HG03439 (cell line): Measurements from ENCODE around the gene TRABD2B.

Source experiments
- ATAC-seq: cut with Tn5 transposase; IDR thresholded peaks from one replicate; pipeline ENCODE4 v1.9.1; 2021; ENCODE audit warnings: mild to moderate bottlenecking, moderate library complexity; ENCODE audit not compliant: unreplicated experiment

TRABD2B gene

DNA sequence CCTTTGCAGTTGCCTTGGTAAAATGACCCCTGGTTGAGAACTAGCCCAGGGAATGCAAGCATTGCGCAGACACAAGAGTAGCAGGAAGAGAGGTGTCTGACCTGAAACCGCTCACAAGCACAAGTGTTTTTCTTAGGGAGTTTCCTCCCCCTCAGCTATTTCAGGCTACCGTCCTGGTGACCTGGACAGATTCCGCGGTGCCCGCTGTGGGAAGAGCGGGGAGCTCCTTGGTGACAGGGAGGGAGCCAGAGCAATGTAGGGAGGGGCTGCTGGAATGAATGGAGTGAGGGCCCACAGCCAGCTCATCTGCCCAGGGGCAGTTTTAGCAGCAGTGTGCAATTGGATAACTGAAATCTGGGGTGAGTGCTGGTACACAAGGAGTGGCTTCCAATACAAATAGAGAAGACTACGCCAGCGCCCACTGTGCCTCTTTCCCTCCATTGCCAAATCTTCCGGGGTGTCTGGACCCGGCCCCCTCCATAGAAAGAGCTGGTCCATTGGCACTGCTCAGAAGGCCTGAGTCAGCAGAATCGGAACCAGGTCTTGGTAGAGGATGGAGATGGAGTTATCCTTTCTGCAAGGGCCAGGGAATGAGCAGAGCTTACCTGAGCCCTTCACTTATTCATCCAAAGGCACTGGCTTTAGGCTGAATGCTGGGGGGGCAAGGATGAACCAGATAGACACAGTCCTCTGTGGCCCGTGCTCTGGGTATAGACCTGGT lies 82.8 kb downstream of the TRABD2B start:
- no peak for ATAC-seq

DNA sequence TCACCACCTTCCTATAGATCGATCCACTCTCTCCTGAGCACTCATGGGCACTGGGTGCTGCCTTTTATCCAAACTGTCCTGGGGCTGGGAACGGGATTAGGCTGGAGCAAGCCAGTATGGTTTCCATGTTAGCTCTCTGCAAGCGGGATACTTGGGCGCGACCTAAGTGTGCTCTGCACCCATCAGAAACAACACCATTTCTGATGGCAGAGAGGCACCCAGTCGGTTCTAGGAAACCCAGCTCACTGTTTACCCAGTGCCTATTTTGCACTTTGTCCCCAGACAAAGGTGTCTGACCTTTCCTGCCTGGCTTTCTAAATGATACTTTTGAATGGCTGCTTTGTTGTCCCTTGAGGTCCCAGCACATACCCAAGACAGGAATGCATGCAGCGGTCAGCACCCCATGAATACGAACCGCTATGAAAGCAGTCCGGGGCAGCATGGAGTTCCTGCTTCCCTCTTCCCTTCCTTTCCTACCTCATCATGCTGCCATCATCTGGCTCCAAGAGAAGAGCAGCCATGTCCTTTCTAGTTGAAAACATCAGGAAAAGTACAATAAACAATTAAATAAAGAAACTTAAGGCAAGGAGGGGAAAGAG lies 83.9 kb downstream of the TRABD2B start:
- no peak for ATAC-seq

- no peak for ATAC-seq
These were observed 84.4 kb downstream of the TRABD2B start for GRCh38 chr1:47912756-47913155.

DNA sequence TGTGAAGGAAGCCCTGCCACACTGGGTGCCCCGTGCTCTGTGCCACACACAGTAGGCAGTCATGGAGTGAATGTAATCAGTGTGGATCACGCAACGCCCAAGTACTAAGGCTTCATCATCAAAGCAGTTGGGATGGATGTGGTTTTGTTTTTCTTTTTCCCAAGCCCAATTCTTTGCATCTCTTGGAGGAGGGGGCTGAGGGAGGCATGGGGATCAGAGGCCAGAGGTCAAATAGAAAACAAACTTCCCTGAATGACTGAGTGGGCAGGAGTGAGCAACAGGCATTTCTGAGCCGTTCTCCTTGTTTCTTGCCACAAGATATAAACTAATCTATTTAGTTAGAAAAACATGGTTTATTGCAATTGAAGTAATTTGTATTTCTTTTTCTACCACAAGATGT lies 85.3 kb downstream of the TRABD2B start:
- ATAC-seq = no peak

DNA sequence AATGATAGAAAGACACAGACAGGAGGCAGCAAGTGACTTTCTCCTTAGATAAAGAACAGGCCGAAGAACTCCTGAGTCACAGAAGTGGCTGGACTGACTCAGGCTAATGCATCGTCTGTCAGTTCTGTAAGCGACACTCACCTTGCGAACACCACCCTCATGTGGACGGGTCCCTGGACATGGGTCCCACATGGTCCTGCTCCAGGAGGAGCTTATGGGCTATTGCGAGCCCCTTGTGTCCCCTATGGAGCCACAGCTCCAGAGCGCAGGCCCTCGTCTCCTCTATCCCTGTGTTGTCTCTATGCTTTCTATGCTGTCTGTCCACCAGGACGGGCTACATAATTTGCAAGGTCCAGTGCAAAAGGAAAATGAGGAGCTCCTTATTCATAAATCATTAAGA lies 85.8 kb downstream of the TRABD2B start:
- ATAC-seq = no peak

DNA sequence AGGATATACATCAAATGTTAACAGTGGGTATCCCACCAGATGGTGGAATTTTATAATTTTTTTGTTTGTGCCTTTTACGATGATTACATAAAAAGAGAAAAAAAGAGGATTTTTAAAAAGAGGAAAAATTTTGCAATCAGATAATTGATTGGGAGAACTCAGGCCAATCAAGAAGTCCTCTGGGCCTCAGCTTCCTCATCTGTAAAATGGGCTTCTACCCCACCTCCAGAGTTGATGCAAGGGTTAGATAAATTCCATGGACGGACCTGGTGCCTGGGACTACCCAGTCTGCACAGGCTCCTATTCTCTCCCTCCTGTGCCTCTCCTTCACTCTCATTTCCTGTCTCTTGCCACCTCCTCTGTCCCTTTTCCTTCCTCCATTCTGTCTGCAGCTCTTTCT lies 88.9 kb downstream of the TRABD2B start:
- ATAC-seq = no peak

DNA sequence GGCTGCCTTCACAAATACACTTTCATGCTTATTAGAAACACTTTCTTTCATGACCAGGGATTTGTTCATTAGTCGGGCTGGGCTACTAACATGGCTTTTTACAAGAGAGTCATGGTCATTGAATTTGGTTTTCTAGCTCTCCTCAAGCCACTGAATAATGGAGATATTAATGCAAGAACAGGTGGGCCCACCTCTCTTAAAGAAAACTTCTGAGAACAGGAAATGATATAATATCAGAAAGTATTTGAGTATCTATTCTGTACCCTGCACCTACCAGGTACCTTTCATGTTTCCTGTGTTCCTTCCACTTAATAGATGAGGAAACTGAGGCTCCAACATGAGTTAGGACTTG lies 90.0 kb downstream of the TRABD2B start:
- ATAC-seq = no peak

DNA sequence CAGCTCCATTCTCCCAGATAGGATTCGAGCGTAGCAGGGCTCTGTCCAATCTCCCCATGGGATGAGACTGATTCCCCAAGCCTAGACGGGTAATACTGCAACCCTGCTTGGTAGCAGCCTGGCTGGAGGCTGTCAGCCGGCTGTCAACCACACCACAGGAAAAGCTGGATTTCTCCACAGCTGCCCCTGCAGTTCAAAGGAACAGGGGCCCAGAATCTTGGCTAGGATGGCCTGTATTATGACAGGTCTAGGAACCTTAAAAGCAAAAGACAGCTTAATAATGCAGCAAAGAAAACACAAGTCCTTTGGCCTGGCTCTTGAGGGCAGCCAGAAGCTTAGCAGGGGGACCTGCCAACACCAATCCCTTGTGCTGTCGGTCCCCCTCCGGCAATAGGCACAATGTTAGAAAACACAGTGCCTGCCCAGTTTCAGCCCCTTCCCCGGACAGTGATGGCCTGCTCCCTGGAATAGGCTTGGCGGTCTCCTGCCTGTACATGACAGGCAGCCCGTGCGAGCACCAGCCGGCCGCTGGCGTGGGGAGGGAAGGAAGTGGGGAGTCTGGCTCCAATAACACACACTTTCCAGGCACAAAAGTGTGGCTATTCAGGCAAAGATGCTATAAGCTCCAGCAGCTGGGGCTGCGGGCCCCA lies 90.5 kb downstream of the TRABD2B start:
- no peak for ATAC-seq

GRCh38 chr1:47906009-47906432 lies 91.2 kb downstream of the TRABD2B start:
- ATAC-seq = no peak

DNA sequence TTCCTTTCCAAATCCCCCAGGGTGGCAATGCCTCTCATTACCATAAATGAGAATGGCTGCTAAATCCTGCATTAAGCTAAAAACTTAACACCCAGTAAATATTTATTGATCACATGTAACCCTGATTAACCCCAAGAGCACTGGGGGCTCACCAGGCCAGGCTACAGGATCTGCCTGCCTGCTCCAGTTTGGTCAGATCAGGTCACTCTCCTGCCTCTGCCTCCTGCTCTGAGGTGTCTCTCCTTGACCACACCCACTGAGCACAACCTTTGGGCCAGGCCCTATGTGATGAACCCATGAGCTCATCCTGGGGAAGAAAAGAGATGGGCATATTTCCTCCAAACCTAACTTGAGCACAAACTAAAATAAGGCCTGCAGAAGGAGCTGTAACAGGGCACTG lies 93.5 kb downstream of the TRABD2B start:
- ATAC-seq = no peak

GRCh38 chr1:47901001-47901575 lies 96.1 kb downstream of the TRABD2B start:
- no peak for ATAC-seq

DNA sequence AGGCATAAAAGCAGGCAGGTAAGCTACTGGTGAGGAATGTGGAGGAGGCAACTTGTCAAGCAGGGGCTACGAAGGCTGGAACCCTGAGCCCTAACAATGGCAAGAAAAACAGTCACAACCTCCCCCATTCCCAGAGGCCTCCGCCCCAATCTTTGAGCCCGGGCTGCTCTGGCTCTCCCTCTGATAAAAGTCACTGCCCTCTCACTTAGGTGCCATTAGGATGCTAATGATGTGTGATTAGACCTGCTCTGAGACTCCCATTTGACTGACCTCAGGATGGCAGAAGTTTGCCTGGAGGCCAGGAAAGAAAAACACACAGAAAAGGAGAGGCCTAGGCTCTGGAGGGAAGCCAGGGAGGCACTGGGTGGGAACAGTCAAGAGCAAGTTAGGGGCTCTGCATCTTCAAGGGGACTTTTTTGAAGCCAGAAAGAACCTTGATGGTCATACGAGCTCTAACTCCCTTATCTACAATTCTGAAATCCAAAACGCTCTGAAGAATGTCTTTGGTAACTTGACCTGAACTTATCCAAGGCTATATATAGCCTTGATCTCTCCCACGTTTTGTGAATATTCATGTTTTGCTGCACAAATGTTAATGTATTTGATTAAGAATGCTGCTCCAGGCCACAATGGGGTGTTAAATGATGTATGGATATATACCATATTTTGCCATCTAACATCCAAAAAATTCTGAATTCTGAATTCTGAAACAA lies 98.9 kb downstream of the TRABD2B start:
- ATAC-seq = no peak

GRCh38 chr1:47895279-47896125 lies 101.7 kb downstream of the TRABD2B start:
- no peak for ATAC-seq

DNA sequence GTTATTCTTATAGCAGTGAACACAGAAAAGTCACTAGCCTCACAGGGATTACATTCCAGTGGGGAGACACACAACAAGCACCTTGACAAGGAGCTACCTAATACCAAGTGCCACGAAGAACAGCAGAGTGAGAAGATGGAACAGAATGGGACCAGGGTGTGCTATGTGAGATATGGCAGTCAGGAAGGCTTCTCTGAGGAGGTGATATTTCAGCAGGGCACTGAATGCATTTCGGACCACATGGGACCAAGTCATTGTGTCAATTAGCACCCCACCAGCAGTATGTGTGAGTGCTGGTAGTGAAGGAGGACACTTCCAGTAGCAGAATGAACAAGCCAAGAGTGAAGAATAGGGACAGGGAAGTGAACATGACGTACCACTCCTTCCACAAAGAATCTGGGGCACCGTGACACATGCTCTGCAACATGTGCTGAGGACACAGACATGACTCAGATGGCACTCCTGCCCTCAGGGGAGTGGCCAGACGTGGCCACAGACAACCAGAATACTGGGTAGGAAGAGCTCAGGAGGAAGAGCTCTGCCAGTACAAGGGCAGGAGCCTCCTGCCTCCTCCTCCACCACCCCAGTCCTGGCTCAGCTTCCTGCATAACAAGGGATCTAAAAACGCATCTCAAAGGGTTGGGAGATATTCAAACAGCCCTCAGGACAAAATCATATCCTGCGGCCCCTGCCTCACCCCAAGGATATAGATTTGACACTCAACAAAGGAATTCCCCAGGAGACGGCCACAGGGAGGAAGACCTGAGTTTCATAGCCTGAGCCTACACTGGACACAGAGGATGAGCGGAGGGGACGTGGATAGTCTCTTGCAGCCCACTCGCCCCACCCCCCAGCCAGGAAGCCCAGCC lies 102.5 kb downstream of the TRABD2B start:
- ATAC-seq = no peak

DNA sequence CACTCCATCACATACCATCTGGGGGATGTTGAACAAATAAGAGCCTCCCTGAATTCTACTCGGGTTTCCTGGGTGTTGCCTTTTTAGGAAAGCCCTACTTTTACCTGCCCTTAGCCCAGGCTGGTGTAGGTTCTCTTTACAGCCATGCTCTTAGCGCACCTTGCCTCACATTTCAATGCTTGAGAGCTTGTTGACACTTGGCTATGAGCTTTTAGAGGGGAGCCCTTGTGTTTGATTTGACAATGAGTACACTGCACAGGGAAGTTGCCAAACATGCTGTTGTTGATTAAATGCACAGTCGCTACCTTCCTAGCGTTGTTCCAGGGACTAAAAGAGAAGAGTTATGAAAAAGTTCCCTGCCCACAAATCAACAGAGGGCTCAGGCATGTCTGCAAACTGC lies 103.8 kb downstream of the TRABD2B start:
- no peak for ATAC-seq

DNA sequence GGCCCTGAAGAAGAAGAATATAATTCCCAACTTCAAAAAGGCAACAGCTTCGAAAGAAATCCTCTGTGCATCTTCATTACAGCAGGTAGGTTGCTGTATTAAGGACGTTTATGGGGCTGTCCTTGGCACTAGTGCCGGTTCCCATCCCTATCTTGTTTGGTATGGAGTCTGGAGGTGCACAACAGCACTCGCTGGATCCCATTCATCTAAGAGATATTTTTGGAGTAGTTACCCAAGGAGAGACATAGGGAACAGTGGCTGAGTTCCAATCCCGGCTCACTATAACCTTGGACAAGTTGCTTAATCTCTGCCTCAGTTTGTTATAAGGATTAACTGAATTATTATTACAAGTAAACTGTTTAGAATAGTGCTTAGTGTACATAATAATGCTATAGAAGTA lies 106.4 kb downstream of the TRABD2B start:
- ATAC-seq = no peak

DNA sequence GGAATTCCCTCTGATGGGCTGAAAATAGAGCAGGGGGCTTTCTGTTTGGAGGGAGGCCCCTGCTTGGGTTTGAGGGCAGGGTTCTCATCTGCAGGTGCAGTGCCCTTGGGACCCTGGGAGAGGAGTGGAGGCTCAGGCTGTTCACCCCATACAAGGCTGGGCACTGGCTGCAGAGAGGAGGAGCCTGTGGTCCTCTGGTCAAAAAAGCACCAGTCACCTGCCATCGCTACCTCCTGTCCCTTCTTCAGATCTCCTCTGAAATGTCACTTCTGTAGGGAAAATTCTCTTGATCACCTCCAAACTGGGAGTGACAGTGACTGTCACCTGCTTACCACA lies 108.9 kb downstream of the TRABD2B start:
- ATAC-seq = no peak

DNA sequence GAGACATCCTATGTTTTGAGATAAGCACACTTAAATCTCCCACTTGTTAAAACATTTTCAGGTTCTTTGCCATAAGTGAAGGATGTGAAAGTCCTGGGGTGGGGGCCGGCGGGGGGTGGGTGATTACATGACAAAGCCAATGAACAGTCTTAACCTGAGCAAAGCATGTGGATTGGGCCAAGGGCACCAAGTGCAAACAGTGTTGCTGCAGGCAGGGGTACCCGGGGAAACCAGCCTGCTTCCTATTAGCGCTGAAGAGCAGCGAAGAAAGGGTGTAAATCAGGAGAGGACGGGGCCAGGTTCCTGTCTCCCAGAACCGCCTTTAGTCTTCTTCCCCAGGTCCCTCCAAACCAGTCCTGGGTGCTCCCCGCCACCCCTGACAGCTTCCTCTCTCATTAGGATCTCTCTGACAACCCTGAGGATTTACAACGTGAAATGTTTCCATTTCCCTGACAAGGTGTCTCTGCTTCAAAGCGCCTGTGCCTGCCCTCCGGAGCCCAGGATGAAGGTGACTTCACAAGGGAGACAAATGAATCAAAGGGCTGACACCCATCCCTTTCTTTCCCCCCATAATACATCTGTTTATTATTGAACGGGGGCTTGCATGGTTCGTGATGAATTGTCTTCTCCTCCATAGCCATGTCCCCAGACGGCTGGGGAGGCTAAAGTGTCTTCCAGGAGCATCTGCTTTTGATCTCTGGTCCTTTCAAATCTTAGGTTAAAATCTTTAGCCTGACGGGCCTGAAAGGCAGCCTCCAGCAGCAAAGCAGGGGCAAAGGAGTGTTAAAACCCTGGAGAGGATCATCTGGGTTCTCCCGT lies 109.5 kb downstream of the TRABD2B start:
- no peak for ATAC-seq

- no peak for ATAC-seq
These were observed 110.1 kb downstream of the TRABD2B start for GRCh38 chr1:47887060-47887459.
